GM23338 (cell line): ENCODE data around the gene SLC40A1. TPM values are rescaled to one million over a fixed set of nuclear protein-coding genes. Genes with fewer than 3 reads are reported as not detected.

Source experiments
- ATAC-seq: fragments of 200-7000 bp; cut with Tn5 transposase; 3 replicates; pipeline ENCODE4 v1.9.1; 2020
- DNase-seq: peaks from one replicate; pipeline ENCODE4 v3.0.0-alpha.2; 2015; ENCODE audit warnings: low spot score
- H2AFZ ChIP-seq: fragments of 200-600 bp; sonication (generic); 2 replicates; pipeline ENCODE4 v1.8.0; 2016; ENCODE audit warnings: antibody characterized with exemption, mild to moderate bottlenecking, moderate library complexity
- H3F3A ChIP-seq: fragments of 200-600 bp; sonication (generic); replicated peaks from 2 replicates; pipeline ENCODE4 v1.8.0; 2017; ENCODE audit warnings: antibody characterized with exemption, mixed run types, low read depth
- H3K27ac ChIP-seq: fragments of 200-600 bp; sonication (generic); 2 replicates; pipeline ENCODE4 v1.6.1; 2016; ENCODE audit warnings: low read depth
- H3K27me3 ChIP-seq: fragments of 200-600 bp; sonication (generic); 2 replicates; pipeline ENCODE4 v1.8.0; 2016; ENCODE audit warnings: mild to moderate bottlenecking, mixed run types, moderate library complexity; ENCODE audit not compliant: insufficient read depth
- H3K36me3 ChIP-seq: fragments of 200-600 bp; sonication (generic); 2 replicates; pipeline ENCODE4 v1.8.0; 2016; ENCODE audit warnings: mild to moderate bottlenecking; ENCODE audit not compliant: insufficient read depth
- H3K4me1 ChIP-seq: fragments of 200-600 bp; sonication (generic); 2 replicates; pipeline ENCODE4 v1.8.0; 2016; ENCODE audit warnings: mild to moderate bottlenecking, moderate library complexity; ENCODE audit not compliant: insufficient read depth
- H3K4me2 ChIP-seq: fragments of 200-600 bp; sonication (generic); 2 replicates; pipeline ENCODE4 v1.7.1; 2017; ENCODE audit warnings: mixed run types
- H3K4me3 ChIP-seq: fragments of 200-600 bp; sonication (generic); 2 replicates; pipeline ENCODE4 v1.6.1; 2016; ENCODE audit warnings: mixed run types
- H3K79me2 ChIP-seq: fragments of 200-600 bp; sonication (generic); replicated peaks from 2 replicates; pipeline ENCODE4 v1.8.0; 2017; ENCODE audit warnings: mild to moderate bottlenecking; ENCODE audit not compliant: insufficient read depth
- H3K9me2 ChIP-seq: fragments of 200-600 bp; sonication (generic); 2 replicates; pipeline ENCODE4 v1.8.0; 2017; ENCODE audit not compliant: insufficient read depth
- H4K20me1 ChIP-seq: fragments of 200-600 bp; sonication (generic); replicated peaks from 2 replicates; pipeline ENCODE4 v1.8.0; 2017; ENCODE audit warnings: mild to moderate bottlenecking; ENCODE audit not compliant: insufficient read depth
- H3K27ac Mint-ChIP-seq: 2 replicates; pipeline ENCODE4 v1.8.0; 2020; ENCODE audit warnings: inconsistent platforms, mild to moderate bottlenecking, moderate library complexity, mixed read lengths
- H3K27me3 Mint-ChIP-seq: 3 replicates; pipeline ENCODE4 v1.8.0; 2022; ENCODE audit warnings: low read depth, mild to moderate bottlenecking, moderate library complexity, mixed read lengths, inconsistent platforms; ENCODE audit not compliant: insufficient read depth, poor library complexity
- H3K36me3 Mint-ChIP-seq: 3 replicates; pipeline ENCODE4 v1.8.0; 2021; ENCODE audit warnings: low read depth, mild to moderate bottlenecking, inconsistent platforms, moderate library complexity, mixed read lengths
- H3K4me1 Mint-ChIP-seq: 3 replicates; pipeline ENCODE4 v1.8.0; 2020; ENCODE audit warnings: mild to moderate bottlenecking, inconsistent platforms, mixed read lengths
- H3K4me3 Mint-ChIP-seq: 3 replicates; pipeline ENCODE4 v1.8.0; 2021; ENCODE audit warnings: moderate library complexity, mild to moderate bottlenecking, inconsistent platforms, mixed read lengths
- H3K9me3 Mint-ChIP-seq: 3 replicates; pipeline ENCODE4 v1.8.0; 2020; ENCODE audit warnings: moderate library complexity, mild to moderate bottlenecking, inconsistent platforms, mixed read lengths
- EZH2 ChIP-seq: fragments of 200-600 bp; sonication (generic); IDR thresholded peaks from one replicate; pipeline ENCODE4 v1.8.0; 2017; ENCODE audit warnings: antibody characterized with exemption, mild to moderate bottlenecking, low read depth; ENCODE audit not compliant: unreplicated experiment
- EZH2phosphoT487 ChIP-seq: fragments of 200-600 bp; sonication (generic); IDR thresholded peaks from one replicate; pipeline ENCODE4 v1.8.1; 2018; ENCODE audit warnings: antibody characterized with exemption; ENCODE audit not compliant: unreplicated experiment
- STAT1 ChIP-seq: IDR thresholded peaks from one replicate; pipeline ENCODE4 v1.6.1; 2016; ENCODE audit warnings: antibody characterized with exemption; ENCODE audit not compliant: unreplicated experiment
- ZNF114 ChIP-seq: fragments of 250-450 bp; sonication (Bioruptor Pico); IDR thresholded peaks from 2 replicates; pipeline ENCODE4 v1.5.0; 2020; ENCODE audit warnings: mild to moderate bottlenecking, moderate library complexity
- ZNF331 ChIP-seq: fragments of 250-450 bp; sonication (Bioruptor Pico); IDR thresholded peaks from 2 replicates; pipeline ENCODE4 v1.5.0; 2020; ENCODE audit warnings: low read depth, mild to moderate bottlenecking, moderate library complexity
- polyA plus RNA-seq: library from polyadenylated mRNA; unstranded; fragments of >200 nt; fragmentation: Nextera tagmentation; extraction: Ambion mirVana; gene quantifications from 2 replicates; pipeline ENCODE4 v1.2.1, GENCODE V29; 2016
- total RNA-seq: library from RNA; depleted of rRNA; stranded (reverse); fragments of >200 nt; shearing (Covaris generic); gene quantifications from 2 replicates; pipeline ENCODE4 v1.2.3, GENCODE V29; 2014
- TF ChIP-seq, protein P1 (sequence below): fragments of 250-450 bp; sonication (Bioruptor Pico); IDR thresholded peaks from 2 replicates; pipeline ENCODE4 v1.5.0; 2020; ENCODE audit warnings: mild to moderate bottlenecking, moderate library complexity

The SLC40A1 gene
- total and polyA plus RNA-seq, 2 experiments from 2014 or later, result 0.08 TPM; not detected in 1

DNA sequence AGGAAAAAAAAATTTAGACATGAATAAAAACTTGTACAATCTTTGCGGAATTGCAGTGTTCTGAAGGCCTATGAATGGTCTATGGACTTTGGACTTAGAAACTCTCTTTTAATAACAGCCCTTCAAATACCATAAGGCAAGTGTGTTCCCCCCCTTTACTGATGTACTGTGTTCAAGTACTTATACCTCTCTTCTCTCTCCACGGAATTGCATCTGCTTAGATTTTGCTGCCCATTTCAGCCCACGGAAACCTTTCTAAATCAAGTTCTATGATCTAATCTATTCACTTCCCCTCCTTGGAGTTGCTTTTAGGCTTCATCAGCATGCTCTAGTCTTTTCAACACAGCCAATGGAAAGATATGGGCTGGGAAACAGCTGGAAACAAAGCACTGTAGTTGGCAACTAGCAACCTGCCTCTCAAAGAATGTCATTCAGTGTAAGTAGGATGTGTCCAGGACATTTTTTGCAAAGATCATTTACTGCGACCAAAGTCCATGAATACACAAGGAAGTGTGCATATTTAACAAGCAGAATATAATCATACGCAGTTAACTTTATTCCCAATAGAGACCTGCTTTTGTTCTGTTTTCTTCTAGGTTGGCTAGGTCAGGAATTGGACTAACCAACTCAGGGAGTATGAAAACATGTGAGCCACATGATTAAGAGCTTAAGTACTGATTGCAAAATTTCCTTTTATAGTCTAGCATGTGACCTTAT, 58.0 kb downstream of the SLC40A1 start (continued):
- TF ChIP-seq, protein P1, sequence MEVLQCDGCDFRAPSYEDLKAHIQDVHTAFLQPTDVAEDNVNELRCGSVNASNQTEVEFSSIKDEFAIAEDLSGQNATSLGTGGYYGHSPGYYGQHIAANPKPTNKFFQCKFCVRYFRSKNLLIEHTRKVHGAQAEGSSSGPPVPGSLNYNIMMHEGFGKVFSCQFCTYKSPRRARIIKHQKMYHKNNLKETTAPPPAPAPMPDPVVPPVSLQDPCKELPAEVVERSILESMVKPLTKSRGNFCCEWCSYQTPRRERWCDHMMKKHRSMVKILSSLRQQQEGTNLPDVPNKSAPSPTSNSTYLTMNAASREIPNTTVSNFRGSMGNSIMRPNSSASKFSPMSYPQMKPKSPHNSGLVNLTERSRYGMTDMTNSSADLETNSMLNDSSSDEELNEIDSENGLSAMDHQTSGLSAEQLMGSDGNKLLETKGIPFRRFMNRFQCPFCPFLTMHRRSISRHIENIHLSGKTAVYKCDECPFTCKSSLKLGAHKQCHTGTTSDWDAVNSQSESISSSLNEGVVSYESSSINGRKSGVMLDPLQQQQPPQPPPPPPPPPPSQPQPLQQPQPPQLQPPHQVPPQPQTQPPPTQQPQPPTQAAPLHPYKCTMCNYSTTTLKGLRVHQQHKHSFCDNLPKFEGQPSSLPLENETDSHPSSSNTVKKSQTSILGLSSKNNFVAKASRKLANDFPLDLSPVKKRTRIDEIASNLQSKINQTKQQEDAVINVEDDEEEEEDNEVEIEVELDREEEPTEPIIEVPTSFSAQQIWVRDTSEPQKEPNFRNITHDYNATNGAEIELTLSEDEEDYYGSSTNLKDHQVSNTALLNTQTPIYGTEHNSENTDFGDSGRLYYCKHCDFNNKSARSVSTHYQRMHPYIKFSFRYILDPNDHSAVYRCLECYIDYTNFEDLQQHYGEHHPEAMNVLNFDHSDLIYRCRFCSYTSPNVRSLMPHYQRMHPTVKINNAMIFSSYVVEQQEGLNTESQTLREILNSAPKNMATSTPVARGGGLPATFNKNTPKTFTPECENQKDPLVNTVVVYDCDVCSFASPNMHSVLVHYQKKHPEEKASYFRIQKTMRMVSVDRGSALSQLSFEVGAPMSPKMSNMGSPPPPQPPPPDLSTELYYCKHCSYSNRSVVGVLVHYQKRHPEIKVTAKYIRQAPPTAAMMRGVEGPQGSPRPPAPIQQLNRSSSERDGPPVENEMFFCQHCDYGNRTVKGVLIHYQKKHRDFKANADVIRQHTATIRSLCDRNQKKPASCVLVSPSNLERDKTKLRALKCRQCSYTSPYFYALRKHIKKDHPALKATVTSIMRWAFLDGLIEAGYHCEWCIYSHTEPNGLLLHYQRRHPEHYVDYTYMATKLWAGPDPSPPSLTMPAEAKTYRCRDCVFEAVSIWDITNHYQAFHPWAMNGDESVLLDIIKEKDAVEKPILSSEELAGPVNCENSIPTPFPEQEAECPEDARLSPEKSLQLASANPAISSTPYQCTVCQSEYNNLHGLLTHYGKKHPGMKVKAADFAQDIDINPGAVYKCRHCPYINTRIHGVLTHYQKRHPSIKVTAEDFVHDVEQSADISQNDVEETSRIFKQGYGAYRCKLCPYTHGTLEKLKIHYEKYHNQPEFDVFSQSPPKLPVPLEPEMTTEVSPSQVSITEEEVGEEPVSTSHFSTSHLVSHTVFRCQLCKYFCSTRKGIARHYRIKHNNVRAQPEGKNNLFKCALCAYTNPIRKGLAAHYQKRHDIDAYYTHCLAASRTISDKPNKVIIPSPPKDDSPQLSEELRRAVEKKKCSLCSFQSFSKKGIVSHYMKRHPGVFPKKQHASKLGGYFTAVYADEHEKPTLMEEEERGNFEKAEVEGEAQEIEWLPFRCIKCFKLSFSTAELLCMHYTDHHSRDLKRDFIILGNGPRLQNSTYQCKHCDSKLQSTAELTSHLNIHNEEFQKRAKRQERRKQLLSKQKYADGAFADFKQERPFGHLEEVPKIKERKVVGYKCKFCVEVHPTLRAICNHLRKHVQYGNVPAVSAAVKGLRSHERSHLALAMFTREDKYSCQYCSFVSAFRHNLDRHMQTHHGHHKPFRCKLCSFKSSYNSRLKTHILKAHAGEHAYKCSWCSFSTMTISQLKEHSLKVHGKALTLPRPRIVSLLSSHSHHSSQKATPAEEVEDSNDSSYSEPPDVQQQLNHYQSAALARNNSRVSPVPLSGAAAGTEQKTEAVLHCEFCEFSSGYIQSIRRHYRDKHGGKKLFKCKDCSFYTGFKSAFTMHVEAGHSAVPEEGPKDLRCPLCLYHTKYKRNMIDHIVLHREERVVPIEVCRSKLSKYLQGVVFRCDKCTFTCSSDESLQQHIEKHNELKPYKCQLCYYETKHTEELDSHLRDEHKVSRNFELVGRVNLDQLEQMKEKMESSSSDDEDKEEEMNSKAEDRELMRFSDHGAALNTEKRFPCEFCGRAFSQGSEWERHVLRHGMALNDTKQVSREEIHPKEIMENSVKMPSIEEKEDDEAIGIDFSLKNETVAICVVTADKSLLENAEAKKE (CRISPR knock-in tag), result no peak

DNA sequence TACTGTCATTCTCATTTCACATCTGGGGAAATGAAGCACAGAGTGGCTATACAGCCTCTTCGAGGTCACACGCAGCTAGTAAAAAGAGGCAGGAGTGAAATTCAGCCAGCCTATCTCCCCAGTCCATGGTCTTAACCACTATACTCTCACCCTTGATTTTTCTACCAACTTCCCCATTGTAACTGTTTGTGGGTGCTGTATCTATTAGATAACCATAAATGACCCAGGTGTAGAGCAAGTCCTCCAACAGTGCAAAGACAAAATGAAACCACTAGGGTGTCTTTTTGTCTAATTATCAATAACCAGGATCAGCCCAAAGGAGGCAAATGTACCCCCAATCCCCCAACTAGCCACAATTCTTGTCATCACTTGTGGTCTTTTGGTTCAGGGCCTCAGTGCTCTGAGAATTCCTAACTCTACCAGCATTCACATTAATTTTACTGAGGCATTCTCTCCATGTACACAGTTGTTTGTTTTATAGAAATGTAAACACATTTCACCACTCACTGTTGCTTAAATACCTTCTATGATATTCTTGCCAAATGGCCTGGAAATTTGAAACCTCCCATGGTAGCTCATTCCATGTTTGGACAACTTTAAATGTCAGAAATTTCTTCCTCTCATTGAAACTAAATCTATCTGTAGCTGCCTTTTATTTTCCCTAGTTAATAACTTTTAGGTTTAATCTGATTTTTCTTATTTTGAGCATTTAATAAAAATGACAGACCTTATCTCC, 58.7 kb downstream of the SLC40A1 start:
- ATAC-seq, result no peak
- H3K4me1 Mint-ChIP-seq, result peaks cover 5% of the 10 kb centered on the region
- H2AFZ ChIP-seq, result no peak overlapping the region

More for the DNA sequence above, 58.7 kb downstream of the SLC40A1 start:
- Mint-ChIP-seq H3K27me3 (peaks cover 3% of the 10 kb centered on the region), H3K36me3 (no peaks in the 10 kb centered on the region), H3K9me3 (no peaks in the 10 kb centered on the region), H3K4me3 (no peak overlapping the region), H3K27ac (no peak overlapping the region)
- H4K20me1 ChIP-seq, result no peaks in the 10 kb centered on the region
- TF ChIP-seq ZNF114 (CRISPR knock-in tag), result no peak
- no peak for TF ChIP-seq EZH2
- TF ChIP-seq EZH2phosphoT487, result no peak
- TF ChIP-seq ZNF331, result no peak
- no peak for TF ChIP-seq STAT1
- TF ChIP-seq, protein P1 (CRISPR knock-in tag), result no peak
- H3K79me2 ChIP-seq, result no peaks in the 10 kb centered on the region
- H3K4me1 ChIP-seq, result no peaks in the 10 kb centered on the region
- no peaks in the 10 kb centered on the region for H3K27me3 ChIP-seq
- H3K36me3 ChIP-seq, result no peaks in the 10 kb centered on the region
- H3K4me2 ChIP-seq, result no peak overlapping the region
- no peak for DNase-seq
- no peak overlapping the region for H3K27ac ChIP-seq
- no peaks in the 10 kb centered on the region for H3K9me2 ChIP-seq
- H3F3A ChIP-seq, result no peaks in the 10 kb centered on the region
- no peak overlapping the region for H3K4me3 ChIP-seq
